HG03066 (cell line): ENCODE measurements around the gene APLP2.
"Not testable (repeated sequence)": the region's sequence is repeated elsewhere in the genome, so short reads cannot be mapped to it uniquely, and the experiment has no call there.

Experiments used
- ATAC-seq: cut with Tn5 transposase; IDR thresholded peaks from one replicate; pipeline ENCODE4 v1.9.1; 2021; ENCODE audit warnings: low read depth; ENCODE audit not compliant: unreplicated experiment

Gene APLP2

GRCh38 chr11:130088919-130089673 lies 19.4 kb downstream of the APLP2 start:
- ATAC-seq = no peak

DNA sequence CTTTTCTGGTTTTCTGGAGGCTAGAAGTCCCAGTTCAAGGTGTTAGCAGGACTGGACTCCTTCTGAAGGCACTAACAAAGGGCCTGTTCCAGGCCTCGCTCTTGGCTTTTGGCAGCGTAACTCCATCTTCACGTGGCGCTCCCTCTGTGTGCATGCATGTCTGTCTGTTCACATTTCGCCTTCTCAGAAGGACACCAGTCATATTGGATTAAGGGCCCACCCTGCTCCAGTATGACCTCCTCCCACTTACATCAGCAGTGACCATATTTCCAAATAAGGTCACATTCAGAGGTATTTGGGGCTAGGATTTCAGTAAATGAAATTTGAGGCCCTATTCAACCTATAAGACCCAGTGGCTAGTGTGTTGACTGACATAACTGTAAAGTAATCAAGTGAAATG lies 20.0 kb downstream of the APLP2 start:
- no peak for ATAC-seq

DNA sequence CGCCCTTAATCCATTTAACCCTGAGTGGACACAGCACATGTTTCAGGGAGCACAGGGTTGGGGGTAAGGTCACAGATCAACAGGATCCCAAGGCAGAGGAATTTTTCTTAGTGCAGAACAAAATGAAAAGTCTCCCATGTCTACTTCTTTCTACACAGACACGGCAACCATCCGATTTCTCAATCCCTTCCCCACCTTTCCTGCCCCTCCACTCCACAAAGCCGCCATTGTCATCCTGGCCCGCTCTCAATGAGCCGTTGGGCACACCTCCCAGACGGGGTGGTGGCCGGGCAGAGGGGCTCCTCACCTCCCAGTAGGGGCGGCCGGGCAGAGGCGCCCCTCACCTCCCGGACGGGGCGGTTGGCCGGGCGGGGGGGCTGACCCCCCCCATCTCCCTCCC lies 20.8 kb downstream of the APLP2 start:
- ATAC-seq = not testable (repeated sequence)

DNA sequence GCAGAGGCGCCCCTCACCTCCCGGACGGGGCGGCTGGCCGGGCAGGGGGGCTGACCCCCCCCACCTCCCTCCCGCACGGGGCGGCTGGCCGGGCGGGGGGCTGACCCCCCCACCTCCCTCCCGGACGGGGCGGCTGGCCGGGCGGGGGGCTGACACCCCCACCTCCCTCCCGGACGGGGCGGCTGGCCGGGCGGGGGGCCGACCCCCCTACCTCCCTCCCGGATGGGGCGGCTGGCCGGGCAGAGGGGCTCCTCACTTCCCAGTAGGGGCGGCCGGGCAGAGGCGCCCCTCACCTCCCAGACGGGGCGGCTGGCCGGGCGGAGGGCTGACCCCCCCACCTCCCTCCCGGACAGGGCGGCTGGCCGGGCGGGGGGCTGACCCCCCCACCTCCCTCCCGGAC lies 21.5 kb downstream of the APLP2 start:
- ATAC-seq = not testable (repeated sequence)

GRCh38 chr11:130092661-130093060 lies 23.0 kb downstream of the APLP2 start:
- no peak for ATAC-seq

DNA sequence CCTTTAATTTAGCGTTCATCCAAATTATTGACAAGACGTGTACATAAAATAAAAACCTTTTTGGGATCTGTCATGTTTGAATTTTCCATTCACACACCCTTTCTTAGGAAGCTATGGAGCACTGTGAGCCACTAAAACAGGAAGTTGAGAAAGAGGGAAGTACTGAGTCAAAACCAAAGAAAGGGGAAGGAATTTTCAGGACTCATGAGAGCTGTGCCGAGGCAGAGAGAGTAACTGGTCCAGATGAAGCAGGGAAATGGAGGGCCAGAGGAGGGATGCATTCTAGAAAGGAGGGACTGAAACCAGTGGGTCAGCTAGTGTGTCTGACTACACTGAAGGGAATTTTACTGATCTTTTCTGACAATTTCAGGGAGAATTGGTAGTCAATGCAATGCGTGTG lies 24.9 kb downstream of the APLP2 start:
- ATAC-seq = no peak

DNA sequence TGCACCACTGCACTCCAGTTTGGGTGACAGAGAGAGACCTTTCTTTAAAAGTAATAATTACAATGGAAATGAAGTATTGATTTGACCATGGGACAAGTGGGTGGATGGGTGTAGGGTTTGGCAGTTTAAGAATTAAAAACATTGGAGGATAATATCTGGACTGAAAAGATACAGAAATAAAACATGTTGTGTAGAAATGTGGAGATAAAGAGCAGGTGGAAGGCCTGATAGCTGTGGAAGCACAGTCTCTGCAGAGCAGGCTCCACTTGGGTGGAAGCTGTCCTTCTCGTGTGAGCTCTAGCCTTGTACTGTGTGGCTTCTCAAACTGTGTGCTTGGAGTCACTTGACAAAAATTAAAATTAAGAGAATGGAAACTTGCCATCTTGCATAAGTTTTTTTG lies 25.6 kb downstream of the APLP2 start:
- no peak for ATAC-seq

DNA sequence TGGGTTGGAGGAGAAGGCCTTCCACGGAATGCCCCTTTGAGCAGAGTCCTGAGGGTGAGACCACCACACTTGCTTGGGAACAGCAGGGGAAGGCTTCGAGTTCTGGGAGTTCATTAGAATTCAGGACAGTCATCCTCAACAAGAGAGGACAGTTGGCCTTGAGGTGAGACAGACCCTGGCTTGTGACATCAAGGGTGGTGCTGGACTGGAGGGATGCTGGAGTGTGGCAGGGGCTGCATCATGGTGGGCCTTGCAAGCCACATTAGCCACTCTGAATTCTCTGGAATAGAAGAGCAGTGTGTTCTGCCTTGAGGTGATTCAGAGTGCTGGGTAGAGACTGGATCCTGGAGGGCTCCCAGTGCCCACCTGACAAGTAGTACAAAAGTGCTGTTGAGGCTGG lies 26.3 kb downstream of the APLP2 start:
- no peak for ATAC-seq

DNA sequence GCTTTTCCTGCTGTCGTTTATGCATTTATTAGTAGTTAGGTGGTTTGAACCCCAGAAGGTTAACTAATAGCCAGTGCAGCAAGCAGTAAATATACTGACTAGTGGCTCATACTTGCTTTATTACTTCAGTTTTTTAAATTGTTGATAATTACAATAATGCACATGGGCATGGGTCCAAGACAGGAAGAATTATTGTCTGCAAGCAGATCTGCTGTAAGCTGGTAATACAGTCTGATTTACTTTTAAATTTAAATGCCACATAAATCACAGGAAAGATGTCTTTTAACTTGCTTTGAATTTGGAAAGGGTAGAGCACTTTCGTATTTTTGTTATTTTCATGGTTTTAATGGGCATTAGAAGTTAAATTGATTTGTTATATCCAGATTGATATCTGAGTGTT lies 27.1 kb downstream of the APLP2 start:
- ATAC-seq = no peak

- ATAC-seq = no peak
These were observed 27.6 kb downstream of the APLP2 start for GRCh38 chr11:130097285-130097684.

DNA sequence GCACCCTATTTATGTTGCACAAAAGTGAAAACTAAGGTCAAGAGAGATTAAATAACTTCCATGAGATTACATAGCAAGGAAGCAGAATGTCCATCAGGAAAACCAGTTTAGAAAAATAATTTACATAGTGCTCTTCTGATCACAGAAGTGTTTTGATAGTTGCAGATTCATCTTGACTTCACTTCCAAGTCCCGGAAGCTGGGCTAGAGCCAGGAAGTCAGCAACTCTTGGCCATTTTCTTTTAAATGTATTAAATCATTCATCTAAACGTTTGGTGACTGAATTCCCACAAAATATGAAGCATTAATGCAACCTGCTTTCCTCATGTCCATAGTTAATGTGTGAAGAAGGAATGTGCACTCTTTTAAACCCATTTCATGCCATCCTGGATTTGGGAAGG lies 29.7 kb downstream of the APLP2 start:
- ATAC-seq = no peak

GRCh38 chr11:130100381-130101095 lies 30.8 kb downstream of the APLP2 start:
- no peak for ATAC-seq

DNA sequence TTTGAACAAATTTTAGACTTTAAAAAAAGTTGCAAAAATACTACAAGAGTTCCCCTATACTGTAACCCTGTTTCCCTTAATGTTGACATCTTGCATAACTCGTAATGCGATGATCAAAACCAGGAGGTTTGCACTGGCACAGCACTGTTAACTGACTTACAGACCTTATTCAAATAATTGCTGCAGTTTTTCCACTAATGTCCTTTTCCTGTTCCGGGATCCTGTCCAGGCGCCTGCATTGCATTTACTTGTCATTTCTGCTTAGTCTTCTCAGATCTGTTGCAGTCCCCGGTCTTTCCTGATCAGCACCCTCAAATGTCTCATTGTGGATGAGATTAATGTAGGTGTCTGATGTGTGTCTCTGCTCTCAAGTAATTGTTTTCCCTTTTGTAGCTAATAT lies 32.0 kb downstream of the APLP2 start:
- ATAC-seq = no peak

DNA sequence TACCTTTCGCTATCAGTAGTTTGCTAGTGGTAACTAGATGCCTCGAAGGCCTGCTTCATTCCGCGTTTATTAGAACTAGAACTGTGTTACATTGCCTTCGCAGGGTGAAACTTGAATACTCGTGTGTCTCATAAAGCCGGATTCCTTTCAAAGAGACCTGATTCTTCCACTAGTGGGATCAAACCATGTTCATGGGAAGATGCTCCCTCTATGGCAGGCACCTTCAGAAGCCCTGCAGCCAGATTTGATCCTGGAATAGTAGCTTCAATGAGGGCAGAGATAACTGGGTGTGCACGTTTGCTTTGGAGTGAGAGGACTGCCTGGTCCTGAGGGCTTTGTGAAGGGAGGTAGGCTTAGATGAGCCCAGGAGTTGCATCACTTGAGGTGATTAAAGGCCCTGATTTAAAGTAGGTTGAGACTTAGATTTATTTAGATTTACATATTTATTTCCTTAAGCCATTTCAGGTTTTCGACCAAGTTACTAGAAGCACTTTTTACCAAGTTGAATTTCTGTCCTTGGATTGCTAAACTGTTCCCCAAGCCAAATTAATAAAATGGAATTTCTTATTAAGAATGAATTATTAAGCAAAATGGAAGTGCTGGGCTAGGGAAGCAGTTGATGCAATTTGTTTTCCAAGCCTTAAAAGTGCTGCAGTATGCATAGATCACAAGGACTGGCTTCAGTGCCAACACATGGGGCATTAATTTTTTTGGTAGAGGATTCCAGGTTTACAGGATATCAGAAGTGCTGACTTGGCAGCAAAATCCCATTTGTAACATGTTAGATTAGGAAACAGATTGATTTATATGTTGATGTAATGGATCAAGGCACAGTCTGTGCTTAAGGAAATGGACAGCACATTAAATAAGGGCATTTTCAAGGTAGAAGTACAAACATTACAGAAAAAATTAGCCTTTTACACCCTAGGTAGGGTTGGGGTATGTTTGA lies 32.9 kb downstream of the APLP2 start:
- no peak for ATAC-seq

GRCh38 chr11:130103296-130103814 lies 33.7 kb downstream of the APLP2 start:
- ATAC-seq = no peak

DNA sequence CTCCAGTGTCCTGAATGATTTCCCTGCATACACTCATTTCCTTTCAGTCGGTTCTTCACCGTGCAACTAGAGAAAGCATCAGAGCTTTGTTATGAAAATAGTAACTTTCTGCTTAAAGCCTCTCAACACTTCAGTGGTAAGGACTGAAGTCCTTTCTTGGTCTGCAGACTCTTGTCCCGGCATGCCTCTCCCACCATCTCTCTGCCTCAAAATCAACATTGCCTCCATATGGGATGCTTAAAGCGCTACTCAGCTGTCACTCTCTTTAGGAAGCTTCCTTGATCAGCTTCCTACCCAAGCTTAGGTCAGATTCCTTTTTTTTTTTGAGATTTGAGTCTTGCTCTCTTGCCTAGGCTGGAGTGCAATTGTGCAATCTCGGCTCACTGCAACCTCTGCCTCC lies 36.7 kb downstream of the APLP2 start:
- no peak for ATAC-seq

DNA sequence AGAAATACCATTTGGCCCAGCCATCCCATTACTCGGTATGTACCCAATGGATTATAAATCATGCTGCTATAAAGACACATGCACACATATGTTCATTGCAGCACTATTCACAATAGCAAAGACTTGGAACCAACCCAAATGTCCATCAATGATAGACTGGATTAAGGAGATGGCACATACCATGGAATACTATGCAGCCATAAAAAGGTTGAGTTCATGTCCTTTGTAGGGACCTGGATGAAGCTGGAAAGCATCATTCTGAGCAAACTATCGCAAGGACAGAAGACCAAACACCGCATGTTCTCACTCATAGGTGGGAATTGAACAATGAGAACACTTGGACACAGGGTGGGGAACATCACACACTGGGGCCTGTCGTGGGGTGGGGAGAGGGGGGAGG lies 39.0 kb downstream of the APLP2 start:
- not testable (repeated sequence) for ATAC-seq

DNA sequence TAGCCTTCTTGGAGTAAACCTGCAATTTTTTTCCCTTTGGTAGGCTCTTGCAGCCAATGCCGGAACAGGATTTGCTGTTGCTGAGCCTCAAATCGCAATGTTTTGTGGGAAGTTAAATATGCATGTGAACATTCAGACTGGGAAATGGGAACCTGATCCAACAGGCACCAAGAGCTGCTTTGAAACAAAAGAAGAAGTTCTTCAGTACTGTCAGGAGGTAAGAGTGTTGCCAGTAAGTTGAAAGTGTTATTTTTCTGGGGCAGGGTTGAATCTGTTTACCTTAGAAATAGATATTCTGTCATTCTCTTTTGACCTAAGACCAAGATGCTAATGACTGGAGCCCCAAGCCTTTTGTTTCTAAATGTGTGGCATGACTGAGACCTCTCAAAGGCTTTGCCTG lies 39.7 kb downstream of the APLP2 start:
- no peak for ATAC-seq

- no peak for ATAC-seq
These were observed 40.8 kb downstream of the APLP2 start for GRCh38 chr11:130110339-130111108.
